Left ventricle myocardium inferior (tissue), 1 donor: ENCODE data around the gene ABR. TPM values are rescaled to one million over a fixed set of nuclear protein-coding genes. Genes with fewer than 3 reads are reported as not detected.
A peak's percentile ranks its signal among the peaks of the same experiment; 100 is the strongest.
"Not testable (repeated sequence)": the region's sequence is repeated elsewhere in the genome, so short reads cannot be mapped to it uniquely, and the experiment has no call there.

Source experiments
- DNase-seq: peaks from one replicate; pipeline ENCODE4 v3.0.0-alpha.2; 2020
- H3K27ac ChIP-seq: fragments of 200-600 bp; replicated peaks from 2 replicates; pipeline ENCODE4 v1.8.0; 2021
- H3K27me3 ChIP-seq: fragments of 200-600 bp; 2 replicates; pipeline ENCODE4 v1.8.0; 2021; ENCODE audit warnings: low read depth
- H3K36me3 ChIP-seq: fragments of 200-600 bp; 2 replicates; pipeline ENCODE4 v1.8.0; 2021
- H3K4me1 ChIP-seq: fragments of 200-600 bp; 2 replicates; pipeline ENCODE4 v1.8.0; 2021
- H3K4me3 ChIP-seq: fragments of 200-600 bp; 2 replicates; pipeline ENCODE4 v1.8.0; 2021; ENCODE audit warnings: mild to moderate bottlenecking, moderate library complexity
- H3K9me3 ChIP-seq: fragments of 200-600 bp; replicated peaks from 2 replicates; pipeline ENCODE4 v1.8.0; 2021
- intact Hi-C: fragments of 100-400 bp; cut with micrococcal nuclease; formaldehyde crosslinking; loops from one replicate; pipeline ENCODE4 v1.11.0; 2022
- total RNA-seq: library from RNA; stranded (reverse); fragmentation: NEBNext Ultra II Directional; extraction: Animal tissue kit (Norgen Biotek cat#: 25700); gene quantifications from one replicate; pipeline ENCODE4 v1.2.1, GENCODE V29; 2021
- TF ChIP-seq, protein P1 (sequence below): fragments of 200-600 bp; IDR thresholded peaks from 2 replicates; pipeline ENCODE4 v1.8.0; 2021; ENCODE audit warnings: antibody characterized with exemption, mild to moderate bottlenecking, borderline replicate concordance
- donor health status: DM: no; HTN: yes; CAD: no; lungs with severe emphysema.

The ABR gene
- total RNA-seq, 1 donor from 2014 or later, result 170 TPM

DNA sequence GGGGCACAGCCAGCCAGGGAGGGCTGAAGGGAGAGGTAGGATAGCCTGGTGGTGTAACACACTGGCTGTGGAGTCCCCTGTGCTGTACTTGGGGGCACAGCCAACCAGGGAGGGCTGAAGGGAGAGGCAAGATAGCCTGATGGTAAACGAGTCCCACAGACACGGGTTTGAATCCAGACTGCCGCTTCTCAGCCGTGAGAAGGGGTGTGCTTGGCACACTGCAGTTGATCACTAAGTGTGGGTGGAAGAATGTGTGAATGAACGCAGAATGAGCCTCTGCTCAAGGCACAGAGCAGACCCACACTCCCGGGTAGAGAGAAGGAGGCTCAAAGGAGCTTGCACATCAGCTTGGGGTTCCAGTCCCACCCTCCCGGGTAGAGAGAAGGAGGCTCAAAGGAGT, 111.4 kb downstream of the ABR start:
- H3K27ac ChIP-seq, result no peak overlapping the region
- H3K4me3 ChIP-seq, result no peak overlapping the region
- no peak for DNase-seq
- H3K9me3 ChIP-seq, result peaks cover 9% of the 10 kb centered on the region
- intact Hi-C loops, result no loop called here
- peaks cover 19% of the 10 kb centered on the region for H3K4me1 ChIP-seq
- no peaks in the 10 kb centered on the region for H3K27me3 ChIP-seq
- TF ChIP-seq, protein P1, sequence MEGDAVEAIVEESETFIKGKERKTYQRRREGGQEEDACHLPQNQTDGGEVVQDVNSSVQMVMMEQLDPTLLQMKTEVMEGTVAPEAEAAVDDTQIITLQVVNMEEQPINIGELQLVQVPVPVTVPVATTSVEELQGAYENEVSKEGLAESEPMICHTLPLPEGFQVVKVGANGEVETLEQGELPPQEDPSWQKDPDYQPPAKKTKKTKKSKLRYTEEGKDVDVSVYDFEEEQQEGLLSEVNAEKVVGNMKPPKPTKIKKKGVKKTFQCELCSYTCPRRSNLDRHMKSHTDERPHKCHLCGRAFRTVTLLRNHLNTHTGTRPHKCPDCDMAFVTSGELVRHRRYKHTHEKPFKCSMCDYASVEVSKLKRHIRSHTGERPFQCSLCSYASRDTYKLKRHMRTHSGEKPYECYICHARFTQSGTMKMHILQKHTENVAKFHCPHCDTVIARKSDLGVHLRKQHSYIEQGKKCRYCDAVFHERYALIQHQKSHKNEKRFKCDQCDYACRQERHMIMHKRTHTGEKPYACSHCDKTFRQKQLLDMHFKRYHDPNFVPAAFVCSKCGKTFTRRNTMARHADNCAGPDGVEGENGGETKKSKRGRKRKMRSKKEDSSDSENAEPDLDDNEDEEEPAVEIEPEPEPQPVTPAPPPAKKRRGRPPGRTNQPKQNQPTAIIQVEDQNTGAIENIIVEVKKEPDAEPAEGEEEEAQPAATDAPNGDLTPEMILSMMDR, result no peak
- H3K36me3 ChIP-seq, result peaks cover 76% of the 10 kb centered on the region

DNA sequence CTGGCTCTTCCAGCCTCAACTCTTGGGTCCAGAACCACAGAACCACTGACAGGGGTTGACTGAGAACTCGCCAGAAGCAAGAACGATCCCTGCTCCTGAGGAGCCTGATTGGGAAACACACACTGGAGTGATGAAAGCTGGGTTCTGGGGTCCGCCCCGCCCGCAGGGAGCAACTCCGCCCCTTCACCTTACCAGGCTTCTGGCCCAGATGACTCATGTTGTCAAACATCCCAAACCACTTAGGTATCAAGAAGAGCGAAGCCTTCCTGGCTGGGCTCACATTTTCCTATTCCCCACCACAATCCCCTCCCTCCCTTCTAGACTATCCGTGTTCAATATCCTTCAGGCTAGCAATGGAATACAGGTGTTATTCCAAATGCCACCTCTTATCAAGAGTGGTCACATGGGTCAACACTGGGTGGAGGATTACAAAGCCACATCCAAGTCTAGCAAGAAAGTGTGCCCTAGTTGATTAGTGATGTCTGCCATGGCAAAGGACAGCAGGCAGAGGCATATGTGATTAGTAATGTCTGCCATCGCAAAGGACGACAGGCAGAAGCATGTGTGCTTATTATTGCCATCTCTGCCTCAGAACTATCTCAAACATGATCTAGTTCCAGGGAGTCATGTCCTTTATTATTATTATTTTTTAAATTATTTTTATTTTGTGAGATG, 112.4 kb downstream of the ABR start:
- TF ChIP-seq, protein P1, result no peak
- intact Hi-C loops, result no loop called here
- Histone ChIP-seq H3K27ac (peak overlapping the region; percentile 66), H3K27me3 (no peaks in the 10 kb centered on the region), H3K36me3 (peaks cover 74% of the 10 kb centered on the region), H3K9me3 (peaks cover 9% of the 10 kb centered on the region), H3K4me3 (no peak overlapping the region), H3K4me1 (peaks cover 19% of the 10 kb centered on the region)
- peak; percentile 40 for DNase-seq

DNA sequence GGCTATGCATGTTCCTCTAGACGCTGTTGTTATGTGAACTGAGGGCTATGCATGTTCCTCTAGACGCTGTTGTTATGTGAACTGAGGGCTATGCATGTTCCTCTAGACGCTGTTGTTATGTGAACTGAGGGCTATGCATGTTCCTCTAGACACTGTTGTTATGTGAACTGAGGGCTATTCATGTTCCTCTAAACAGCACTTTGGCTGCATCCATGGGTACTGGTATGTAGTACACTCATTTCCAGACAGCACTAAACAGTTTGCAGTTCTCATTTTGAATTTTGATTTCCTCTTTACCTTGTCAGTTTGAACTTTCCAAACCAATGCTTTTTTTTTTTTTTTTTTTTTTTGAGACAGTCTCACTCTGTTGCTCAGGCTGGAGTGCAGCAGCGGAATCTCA, 114.4 kb downstream of the ABR start:
- DNase-seq, H3K27me3 ChIP-seq, H3K27ac ChIP-seq, H3K4me3 ChIP-seq, H3K9me3 ChIP-seq, intact Hi-C loops: not testable (repeated sequence)
- Histone ChIP-seq H3K4me1 (peaks cover 27% of the 10 kb centered on the region), H3K36me3 (peaks cover 70% of the 10 kb centered on the region)

DNA sequence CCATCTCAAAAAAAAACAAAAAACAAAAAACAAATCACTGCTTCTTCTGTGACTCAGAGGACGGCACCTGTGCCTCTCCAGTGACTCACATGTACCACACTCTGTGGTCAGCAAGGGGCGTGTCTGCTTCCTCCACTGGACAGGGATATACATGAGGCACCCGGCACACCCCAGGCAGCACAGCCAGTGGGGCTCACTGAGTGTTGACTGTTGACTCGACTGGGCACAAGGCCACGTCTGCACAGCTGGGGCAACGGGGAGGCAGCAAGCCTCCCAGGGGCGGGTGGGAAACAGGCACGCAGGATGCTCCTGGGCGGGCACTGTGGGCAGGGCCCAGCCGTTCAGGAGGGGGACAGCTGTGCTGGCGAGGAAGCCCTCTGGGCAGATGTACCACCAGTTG, 118.8 kb downstream of the ABR start:
- Histone ChIP-seq H3K4me1 (peaks cover 12% of the 10 kb centered on the region), H3K36me3 (peaks cover 67% of the 10 kb centered on the region), H3K9me3 (peaks cover 6% of the 10 kb centered on the region), H3K27me3 (no peaks in the 10 kb centered on the region), H3K27ac (peak overlapping the region; percentile 23), H3K4me3 (no peak overlapping the region)
- TF ChIP-seq, protein P1, result no peak
- intact Hi-C loops, result no loop called here
- no peak for DNase-seq

DNA sequence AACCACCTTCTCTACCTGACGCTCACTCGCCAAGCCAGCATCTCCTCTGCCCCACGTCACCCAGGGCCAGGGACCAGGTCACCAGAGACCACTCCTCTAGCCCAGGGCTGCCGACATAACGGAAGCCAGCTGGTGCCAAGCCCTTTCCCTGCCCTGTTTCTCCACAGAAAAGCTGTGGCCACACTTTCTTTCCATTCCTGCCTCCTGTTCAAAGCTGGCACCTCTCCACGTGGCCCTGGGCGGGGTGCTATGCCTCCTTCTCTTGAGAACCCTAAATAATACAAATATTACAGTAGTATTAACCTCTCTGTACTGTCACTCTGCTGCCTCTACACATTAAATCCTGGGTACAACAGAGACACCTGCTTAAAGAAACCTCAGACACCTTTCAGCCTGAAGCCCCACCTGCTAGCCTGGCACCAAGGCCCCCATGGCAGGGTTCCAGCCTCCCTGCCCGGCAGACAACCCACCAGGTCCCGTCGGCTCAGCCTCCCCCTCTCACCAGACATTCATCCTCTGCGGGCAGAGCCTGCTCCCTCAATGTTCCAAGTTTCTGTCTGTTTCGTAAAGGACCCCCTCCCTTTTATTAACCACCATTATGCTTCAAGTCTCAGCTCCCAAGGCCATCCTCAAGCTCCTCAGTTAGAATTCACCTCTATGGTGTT, 120.5 kb downstream of the ABR start:
- intact Hi-C loops, result no loop called here
- TF ChIP-seq, protein P1, result no peak
- DNase-seq, result no peak
- Histone ChIP-seq H3K4me1 (peaks cover 17% of the 10 kb centered on the region), H3K27ac (peak overlapping the region; percentile 13), H3K36me3 (peaks cover 74% of the 10 kb centered on the region), H3K27me3 (no peaks in the 10 kb centered on the region), H3K4me3 (no peak overlapping the region), H3K9me3 (no peaks in the 10 kb centered on the region)
